Measurements from ENCODE around the gene RPL32.

GRCh38 chr3:12831301-12831866 lies 10.0 kb downstream of the RPL32 start:
- TF ChIP-seq CTCF (conservative IDR thresholded peaks at IDR 0.05; ENCODE audit: low read length) (no peak), EZH2phosphoT487 (IDR thresholded peaks at IDR 0.05; ENCODE audit: borderline replicate concordance) (no peak)
